ENCODE measurements around the gene CST11. TPM values are rescaled to one million over a fixed set of nuclear protein-coding genes. Genes with fewer than 3 reads are reported as not detected.

The CST11 gene
- total RNA-seq, 4 donors from 2014 or later: not detected

DNA sequence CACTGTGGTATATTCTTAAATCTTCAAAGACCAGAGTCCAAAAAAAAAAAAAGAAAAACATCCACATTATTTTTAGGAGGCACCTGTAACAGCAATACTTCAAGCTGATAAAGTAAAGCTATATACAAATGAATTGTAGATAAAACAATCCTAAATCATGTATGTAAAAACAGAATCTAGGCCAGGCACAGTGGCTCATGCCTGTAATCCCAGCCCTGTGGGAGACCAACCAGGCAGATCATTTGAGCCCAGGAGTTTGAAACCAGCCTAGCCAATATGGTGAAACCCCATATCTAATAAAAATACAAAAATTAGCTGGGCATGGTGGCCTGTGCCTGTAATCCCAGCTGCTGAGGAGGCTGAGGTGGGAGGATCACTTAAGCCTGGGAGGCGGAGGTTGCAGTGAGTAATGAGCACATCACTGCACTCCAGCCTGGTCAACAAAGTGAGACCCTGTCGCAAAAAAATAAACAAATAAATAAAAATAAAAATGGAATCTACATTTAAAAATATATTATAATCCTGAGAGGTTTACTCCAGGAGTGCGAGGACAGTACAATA, 38.7 kb downstream of the CST11 start:
- DNase-seq (ENCODE audit: low spot score in 2 of 2): no peak
- 77 to 93% methylated on average over 3 of the region's 3 CpGs for WGBS, 2 donors
- TF ChIP-seq POLR2A (IDR thresholded peaks at IDR 0.05): no peak
- TF ChIP-seq, protein P1, sequence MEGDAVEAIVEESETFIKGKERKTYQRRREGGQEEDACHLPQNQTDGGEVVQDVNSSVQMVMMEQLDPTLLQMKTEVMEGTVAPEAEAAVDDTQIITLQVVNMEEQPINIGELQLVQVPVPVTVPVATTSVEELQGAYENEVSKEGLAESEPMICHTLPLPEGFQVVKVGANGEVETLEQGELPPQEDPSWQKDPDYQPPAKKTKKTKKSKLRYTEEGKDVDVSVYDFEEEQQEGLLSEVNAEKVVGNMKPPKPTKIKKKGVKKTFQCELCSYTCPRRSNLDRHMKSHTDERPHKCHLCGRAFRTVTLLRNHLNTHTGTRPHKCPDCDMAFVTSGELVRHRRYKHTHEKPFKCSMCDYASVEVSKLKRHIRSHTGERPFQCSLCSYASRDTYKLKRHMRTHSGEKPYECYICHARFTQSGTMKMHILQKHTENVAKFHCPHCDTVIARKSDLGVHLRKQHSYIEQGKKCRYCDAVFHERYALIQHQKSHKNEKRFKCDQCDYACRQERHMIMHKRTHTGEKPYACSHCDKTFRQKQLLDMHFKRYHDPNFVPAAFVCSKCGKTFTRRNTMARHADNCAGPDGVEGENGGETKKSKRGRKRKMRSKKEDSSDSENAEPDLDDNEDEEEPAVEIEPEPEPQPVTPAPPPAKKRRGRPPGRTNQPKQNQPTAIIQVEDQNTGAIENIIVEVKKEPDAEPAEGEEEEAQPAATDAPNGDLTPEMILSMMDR (IDR thresholded peaks at IDR 0.05): no peak
- intact Hi-C loops (cut with DNase I; ENCODE audit: low total_unique reads): loop anchor here (10.0 kb wide), 1 partner anchor 1631 kb away; no protein-coding TSS in a partner anchor
- no peak overlapping the region for H3K4me3 ChIP-seq (ENCODE audit: low read depth, poor library complexity, severe bottlenecking)

DNA sequence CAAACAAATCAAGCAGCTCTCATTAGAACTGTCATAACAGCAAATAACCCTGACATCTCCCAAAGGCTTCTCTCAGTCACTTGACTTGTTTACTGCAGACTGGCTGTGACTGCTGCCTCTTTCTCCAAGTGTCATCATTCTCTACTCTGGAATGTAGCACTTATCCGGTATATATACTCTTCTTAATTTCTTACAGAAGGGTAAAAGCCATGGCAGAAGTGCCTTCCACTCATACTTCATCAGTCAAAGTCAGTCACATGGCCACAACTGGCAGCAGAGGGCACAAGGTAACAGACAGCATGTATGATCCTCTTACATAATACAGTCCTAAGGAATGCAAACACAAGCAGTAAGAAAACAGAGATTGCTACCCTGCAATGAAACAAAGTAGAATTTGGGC, 40.6 kb downstream of the CST11 start:
- intact Hi-C loops (cut with DNase I; ENCODE audit: low total_unique reads): loop anchor here (10.0 kb wide), 1 partner anchor 1633 kb away; no protein-coding TSS in a partner anchor
- 32 to 38% methylated on average over 1 of the region's 1 CpG for WGBS, 2 donors
- TF ChIP-seq, protein P1 (IDR thresholded peaks at IDR 0.05): no peak
- no peak for TF ChIP-seq POLR2A (IDR thresholded peaks at IDR 0.05)
- no peak for DNase-seq (ENCODE audit: low spot score in 2 of 2)
- no peak overlapping the region for H3K4me3 ChIP-seq (ENCODE audit: low read depth, poor library complexity, severe bottlenecking)

DNA sequence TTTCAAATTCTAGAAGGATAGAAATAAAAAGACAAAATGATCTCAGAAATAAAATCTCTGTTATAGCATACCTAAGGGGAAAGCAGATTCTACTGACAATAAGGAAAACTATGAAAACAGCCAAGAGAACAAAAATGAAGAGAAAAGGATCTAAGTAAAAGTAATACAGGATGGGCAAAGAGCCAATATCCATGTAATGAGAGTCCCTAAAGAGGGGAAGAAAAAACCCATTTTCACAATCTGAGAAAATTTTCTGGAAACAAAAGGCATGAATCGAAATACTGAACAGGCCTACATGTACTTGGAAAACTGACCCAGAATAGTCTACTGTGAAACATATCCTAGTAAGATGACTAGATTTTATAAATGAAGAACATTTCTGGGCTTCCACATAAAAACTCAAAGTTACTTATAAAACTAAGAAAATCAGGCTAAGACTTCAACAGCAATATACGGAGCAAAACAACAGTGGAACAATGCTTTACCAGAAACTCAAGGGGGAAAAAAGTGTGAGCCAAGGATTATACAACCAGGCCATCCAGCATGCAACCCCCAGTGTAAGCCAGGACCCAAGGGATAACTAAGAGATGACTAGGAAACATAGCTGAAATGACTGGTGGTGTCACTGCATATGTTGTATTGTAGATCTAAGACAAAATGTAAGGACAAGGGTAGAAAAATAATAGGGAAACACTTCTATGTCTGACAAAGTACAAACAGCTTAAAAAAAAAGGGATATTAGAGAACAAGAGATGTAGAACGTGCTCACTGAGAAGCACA, 41.6 kb downstream of the CST11 start:
- WGBS, 2 donors: 78 to 85% methylated on average over 3 of the region's 3 CpGs
- intact Hi-C loops (cut with DNase I; ENCODE audit: low total_unique reads): loop anchor here (10.0 kb wide), 1 partner anchor 1634 kb away; no protein-coding TSS in a partner anchor
- no peak for TF ChIP-seq POLR2A (IDR thresholded peaks at IDR 0.05)
- TF ChIP-seq, protein P1 (IDR thresholded peaks at IDR 0.05): no peak

DNA sequence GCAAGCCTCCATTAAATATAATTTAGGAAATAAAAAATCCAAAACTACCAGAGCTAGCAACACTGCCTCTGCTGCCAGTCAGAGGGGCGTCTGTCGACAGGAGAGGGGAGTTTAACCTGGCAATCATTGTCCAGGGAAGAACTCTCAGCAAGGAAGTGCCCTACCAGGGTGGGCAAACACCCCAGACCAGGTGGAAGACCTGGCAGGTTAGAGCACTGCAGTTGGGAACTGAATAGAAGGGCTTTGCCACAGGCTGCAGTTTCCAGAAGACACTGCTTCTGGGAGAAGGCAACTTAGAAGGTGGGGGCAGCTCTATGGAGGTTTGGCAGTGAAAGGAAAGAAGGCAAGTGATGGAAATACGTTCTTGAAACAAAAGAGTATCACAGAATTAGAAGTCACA, 42.9 kb downstream of the CST11 start:
- intact Hi-C loops (cut with DNase I; ENCODE audit: low total_unique reads): loop anchor here (10.0 kb wide), 1 partner anchor 1635 kb away; no protein-coding TSS in a partner anchor
- TF ChIP-seq, protein P1 (IDR thresholded peaks at IDR 0.05): no peak
- no peak for TF ChIP-seq POLR2A (IDR thresholded peaks at IDR 0.05)
- no peak overlapping the region for H3K4me3 ChIP-seq (ENCODE audit: low read depth, poor library complexity, severe bottlenecking)
- no peak for DNase-seq (ENCODE audit: low spot score in 2 of 2)
- WGBS, 2 donors: 81 to 88% methylated on average over 3 of the region's 3 CpGs

More for the DNA sequence above, 41.6 kb downstream of the CST11 start:
- no peak for DNase-seq (ENCODE audit: low spot score in 2 of 2)
- H3K4me3 ChIP-seq (ENCODE audit: low read depth, poor library complexity, severe bottlenecking): no peak overlapping the region

DNA sequence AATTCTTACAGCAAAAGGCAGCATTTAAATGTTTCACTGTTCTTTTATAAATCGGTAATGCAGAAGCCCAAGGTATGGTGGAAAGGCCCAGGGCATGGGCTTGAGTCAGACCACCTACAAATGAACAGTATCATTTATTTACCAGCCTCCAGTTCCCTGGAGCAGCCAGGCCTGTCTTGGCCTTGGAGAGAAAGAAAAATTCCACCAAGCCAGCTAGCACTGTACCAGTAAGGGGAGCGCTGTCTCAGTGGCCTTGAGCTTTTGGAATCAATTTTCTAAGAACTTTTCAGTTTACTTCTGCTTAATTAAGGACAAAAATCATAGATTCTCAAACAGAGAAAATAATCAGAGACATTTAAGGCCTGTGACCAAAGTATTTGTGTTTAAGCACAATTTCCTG, 43.7 kb downstream of the CST11 start:
- WGBS, 2 donors: 97% methylated on average over 2 of the region's 2 CpGs
- intact Hi-C loops (cut with DNase I; ENCODE audit: low total_unique reads): no loop called here
- TF ChIP-seq, protein P1 (IDR thresholded peaks at IDR 0.05): no peak
- H3K4me3 ChIP-seq (ENCODE audit: low read depth, poor library complexity, severe bottlenecking): no peak overlapping the region
- DNase-seq (ENCODE audit: low spot score in 2 of 2): no peak

All from lower leg skin (tissue), 4 donors.